Body of pancreas (tissue), 4 donors: ENCODE results near the gene ANKRD50.

Experiments
- POLR2A ChIP-seq, 3 donors: fragments of 450-650 bp; IDR thresholded peaks; one replicate each; pipeline ENCODE4 v1.6.1; 2016; ENCODE audit warnings: antibody characterized with exemption in 3 of 3, mild to moderate bottlenecking in 2 of 3
- TF ChIP-seq, protein P1 (sequence below), 7 experiments: fragments of 450-650 bp in 4 of 7; fragments of 200-600 bp in 3 of 7; sonication (generic) in 3 of 7; IDR thresholded peaks; one replicate each; pipeline ENCODE4 v1.5.1; 2016 to 2019; ENCODE audit warnings: antibody characterized with exemption in 7 of 7

DNA sequence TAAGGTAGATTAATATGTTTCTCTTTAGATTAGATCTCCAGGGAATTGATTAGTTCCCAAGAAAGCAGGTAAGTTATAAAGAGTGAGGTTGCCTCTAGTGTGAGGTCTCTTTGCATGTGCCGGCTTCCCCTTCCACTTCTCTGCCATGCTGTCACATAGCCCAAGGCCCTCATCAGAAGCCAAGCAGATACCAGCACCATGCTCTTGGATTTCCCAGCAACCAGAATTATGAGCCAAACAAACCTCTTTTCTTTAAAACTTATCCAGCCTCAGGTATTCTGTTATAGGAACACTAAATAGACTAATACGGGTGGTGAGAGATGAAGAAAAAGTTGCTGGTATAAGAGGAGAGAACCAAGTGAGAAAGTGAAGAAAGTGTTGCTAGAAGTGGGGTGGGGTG lies 15.1 kb downstream of the ANKRD50 start:
- TF ChIP-seq, protein P1, sequence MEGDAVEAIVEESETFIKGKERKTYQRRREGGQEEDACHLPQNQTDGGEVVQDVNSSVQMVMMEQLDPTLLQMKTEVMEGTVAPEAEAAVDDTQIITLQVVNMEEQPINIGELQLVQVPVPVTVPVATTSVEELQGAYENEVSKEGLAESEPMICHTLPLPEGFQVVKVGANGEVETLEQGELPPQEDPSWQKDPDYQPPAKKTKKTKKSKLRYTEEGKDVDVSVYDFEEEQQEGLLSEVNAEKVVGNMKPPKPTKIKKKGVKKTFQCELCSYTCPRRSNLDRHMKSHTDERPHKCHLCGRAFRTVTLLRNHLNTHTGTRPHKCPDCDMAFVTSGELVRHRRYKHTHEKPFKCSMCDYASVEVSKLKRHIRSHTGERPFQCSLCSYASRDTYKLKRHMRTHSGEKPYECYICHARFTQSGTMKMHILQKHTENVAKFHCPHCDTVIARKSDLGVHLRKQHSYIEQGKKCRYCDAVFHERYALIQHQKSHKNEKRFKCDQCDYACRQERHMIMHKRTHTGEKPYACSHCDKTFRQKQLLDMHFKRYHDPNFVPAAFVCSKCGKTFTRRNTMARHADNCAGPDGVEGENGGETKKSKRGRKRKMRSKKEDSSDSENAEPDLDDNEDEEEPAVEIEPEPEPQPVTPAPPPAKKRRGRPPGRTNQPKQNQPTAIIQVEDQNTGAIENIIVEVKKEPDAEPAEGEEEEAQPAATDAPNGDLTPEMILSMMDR (IDR thresholded peaks at IDR 0.05), result no peak
- no peak for TF ChIP-seq POLR2A (IDR thresholded peaks at IDR 0.05)
